ENCODE results near the gene ST7. TPM values are rescaled to one million over a fixed set of nuclear protein-coding genes. Genes with fewer than 3 reads are reported as not detected.

ST7 gene
- total RNA-seq, 1 experiment from 2014 or later, result 12.9 TPM

- Mint-ChIP-seq H3K4me3 (no peak overlapping the region), H3K27ac (no peak overlapping the region)
- H3K27ac ChIP-seq (ENCODE audit: insufficient read length, low read depth, low read length), result no peak overlapping the region
Measured at GRCh38 chr7:117273325-117273724, 320.0 kb downstream of the ST7 start.

More at GRCh38 chr7:117273325-117273724, 320.0 kb downstream of the ST7 start:
- Histone ChIP-seq H3K9me3 (ENCODE audit: control insufficient read depth, low read depth, low read length) (no peaks in the 10 kb centered on the region), H4K91ac (ENCODE audit: insufficient read length, low read depth, low read length) (no peak overlapping the region), H3K9ac (ENCODE audit: extremely low read depth, insufficient read length, low read length) (no peak overlapping the region), H2BK20ac (ENCODE audit: low read depth, low read length, poor library complexity, severe bottlenecking) (no peak overlapping the region), H2BK12ac (ENCODE audit: insufficient read length, low read depth, low read length) (no peak overlapping the region), H2AFZ (ENCODE audit: low read length) (no peak overlapping the region), H4K5ac (ENCODE audit: insufficient read length, low read depth, low read length) (no peak overlapping the region), H3K4ac (ENCODE audit: low read depth, low read length) (no peak overlapping the region), H4K8ac (replicated peaks; ENCODE audit: insufficient read length, low read depth, low read length) (no peak overlapping the region), H3K4me2 (ENCODE audit: insufficient read depth, insufficient read length, low read length) (no peak overlapping the region), H3K27me3 (ENCODE audit: insufficient read depth, low read length) (no peaks in the 10 kb centered on the region), H3K79me2 (ENCODE audit: insufficient read depth, low read length) (no peaks in the 10 kb centered on the region), H3K14ac (ENCODE audit: insufficient read depth, low read length) (no peak overlapping the region), H2AK5ac (ENCODE audit: insufficient read length, low read length) (no peak overlapping the region), H2BK15ac (ENCODE audit: low read depth, low read length) (no peak overlapping the region), H4K20me1 (ENCODE audit: control insufficient read depth, insufficient read depth, insufficient read length) (no peaks in the 10 kb centered on the region), H3K56ac (ENCODE audit: insufficient read length, low read depth, low read length) (no peak overlapping the region), H2BK5ac (ENCODE audit: insufficient read length, low read length) (no peak overlapping the region), H3K18ac (ENCODE audit: insufficient read length, low read depth, low read length) (no peak overlapping the region), H3K23me2 (ENCODE audit: insufficient read length, low read depth, low read length, poor library complexity, severe bottlenecking) (no peaks in the 10 kb centered on the region), H3K23ac (ENCODE audit: insufficient read length, low read depth, low read length) (no peak overlapping the region), H3T11ph (ENCODE audit: low read length) (no peak overlapping the region), H2BK120ac (ENCODE audit: low read depth, low read length, poor library complexity, severe bottlenecking) (no peak overlapping the region), H3K4me1 (ENCODE audit: insufficient read depth, low read length) (no peaks in the 10 kb centered on the region), H3K79me1 (ENCODE audit: insufficient read depth, low read depth, low read length, poor library complexity, severe bottlenecking) (no peaks in the 10 kb centered on the region)
- no peak for DNase-seq
- WGBS (ENCODE audit: extremely low coverage, insufficient read length, low lambda C conversion rate), result no CpG with 5 or more reads among the region's 2 CpGs
- H3K27me3 Mint-ChIP-seq (ENCODE audit: low read depth), result no peaks in the 10 kb centered on the region
- no peaks in the 10 kb centered on the region for H3K9me3 Mint-ChIP-seq
- H3K4me1 Mint-ChIP-seq, result 0 out of 4 replicates have a peak, but pooled peaks cover 0 to 5% of the 10 kb centered on the region in 2 experiments
- no peak for TF ChIP-seq CTCF (conservative IDR thresholded peaks at IDR 0.05)
- H3K36me3 Mint-ChIP-seq (ENCODE audit: insufficient read depth in 1 of 3, low read depth in 3 of 3), result no peaks in the 10 kb centered on the region
